B cell (primary cell): ENCODE results near the gene BCAR1. TPM values are rescaled to one million over a fixed set of nuclear protein-coding genes. Genes with fewer than 3 reads are reported as not detected.
A peak's percentile ranks its signal among the peaks of the same experiment; 100 is the strongest.

Experiments
- ATAC-seq: fragments of 200-7000 bp; cut with Tn5 transposase; one replicate; pipeline ENCODE4 v1.10.0; 2021; ENCODE audit warnings: low read depth, mild to moderate bottlenecking, moderate number of reproducible peaks, moderate library complexity
- CTCF ChIA-PET: fragments of 350-600 bp; sonication (Branson Sonifier 250); formaldehyde crosslinking; loops from one replicate; lab custom pipeline; 2021; ENCODE audit warnings: antibody characterized with exemption, inconsistent platforms; lab: Charles Lee
- POLR2A ChIA-PET: fragments of 350-600 bp; sonication (Branson Sonifier 250); formaldehyde crosslinking; loops from one replicate; lab custom pipeline; 2021; ENCODE audit warnings: antibody characterized with exemption; lab: Charles Lee
- DNase-seq: peaks from one replicate; pipeline ENCODE4 v3.0.0; 2013
- H2AFZ ChIP-seq: 2 replicates; pipeline ENCODE4 v1.6.1; 2012; ENCODE audit warnings: mild to moderate bottlenecking, low read depth, low read length; ENCODE audit not compliant: insufficient read depth, poor library complexity, severe bottlenecking
- H3K27ac ChIP-seq, 2 donors: 1 replicate in 1 of 2; 2 replicates in 1 of 2; pipeline ENCODE4 v1.5.1; 2012 to 2013; ENCODE audit warnings: low read length in 2 of 2, mild to moderate bottlenecking in 2 of 2, moderate library complexity in 1 of 2
- H3K27me3 ChIP-seq, 4 experiments: fragments of 200-600 bp in 1 of 4; sonication (generic) in 1 of 4; replicated peaks in 1 of 4; 1 replicate in 2 of 4; 2 replicates in 2 of 4; pipeline versions ENCODE4 v1.6.1 to v1.7.0; 2013 to 2016; ENCODE audit warnings: low read length in 3 of 4, mild to moderate bottlenecking in 2 of 4, mixed read lengths in 1 of 4, moderate library complexity in 1 of 4; ENCODE audit not compliant: insufficient read depth in 4 of 4, control insufficient read depth in 3 of 4; ENCODE audit errors: control extremely low read depth in 1 of 4
- H3K36me3 ChIP-seq, 2 experiments: replicated peaks in 1 of 2; 1 replicate in 1 of 2; 2 replicates in 1 of 2; pipeline versions ENCODE4 v1.6.1 to v1.7.1; 2013; ENCODE audit warnings: low read length in 1 of 2; ENCODE audit not compliant: insufficient read depth in 2 of 2, control insufficient read depth in 1 of 2; ENCODE audit errors: control extremely low read depth in 1 of 2, extremely low read depth in 1 of 2
- H3K4me1 ChIP-seq, 2 donors: fragments of 200-600 bp in 1 of 2; sonication (generic) in 1 of 2; 1 replicate in 1 of 2; 2 replicates in 1 of 2; pipeline versions ENCODE4 v1.5.1 to v1.6.1; 2013 to 2017; ENCODE audit warnings: low read length in 2 of 2; ENCODE audit not compliant: control insufficient read depth in 2 of 2, insufficient read depth in 2 of 2
- H3K4me2 ChIP-seq: replicated peaks from 2 replicates; pipeline ENCODE3; 2012; ENCODE audit warnings: mild to moderate bottlenecking, low read depth, low read length; ENCODE audit not compliant: poor library complexity, severe bottlenecking
- H3K4me3 ChIP-seq, 5 experiments: fragments of 200-600 bp in 1 of 5; sonication (generic) in 1 of 5; 1 replicate in 3 of 5; 2 replicates in 2 of 5; pipeline versions ENCODE4 v1.5.1 to v1.7.0; 2011 to 2016; ENCODE audit warnings: low read length in 4 of 5, mild to moderate bottlenecking in 4 of 5, low read depth in 2 of 5, control low read depth in 1 of 5, moderate library complexity in 1 of 5; ENCODE audit not compliant: insufficient read depth in 1 of 5; ENCODE audit errors: control extremely low read depth in 1 of 5, extremely low read depth in 1 of 5
- H3K79me2 ChIP-seq: fragments of 200-600 bp; sonication (generic); one replicate; pipeline ENCODE4 v1.6.0; 2016; ENCODE audit warnings: low read length; ENCODE audit not compliant: control insufficient read depth, insufficient read depth
- H3K9ac ChIP-seq: fragments of 200-600 bp; sonication (generic); 2 replicates; pipeline ENCODE4 v1.6.1; 2017; ENCODE audit warnings: mild to moderate bottlenecking, low read length, moderate library complexity
- H3K9me3 ChIP-seq, 3 donors: one replicate each; pipeline versions ENCODE4 v1.6.1 to v1.7.1; 2013; ENCODE audit warnings: low read length in 2 of 3; ENCODE audit not compliant: control insufficient read depth in 2 of 3, insufficient read depth in 1 of 3; ENCODE audit errors: control extremely low read depth in 1 of 3
- H4K20me1 ChIP-seq: 2 replicates; pipeline ENCODE4 v1.6.0; 2012; ENCODE audit warnings: mild to moderate bottlenecking, low read length; ENCODE audit not compliant: insufficient read depth, control insufficient read depth, poor library complexity, severe bottlenecking
- H3K27ac Mint-ChIP-seq: one replicate; pipeline ENCODE4 v1.8.0; 2021; ENCODE audit warnings: mixed read lengths
- H3K27me3 Mint-ChIP-seq: one replicate; pipeline ENCODE4 v1.8.0; 2021; ENCODE audit warnings: mixed read lengths
- H3K4me1 Mint-ChIP-seq: one replicate; pipeline ENCODE4 v1.8.0; 2021; ENCODE audit warnings: mixed read lengths
- H3K4me3 Mint-ChIP-seq: one replicate; pipeline ENCODE4 v1.8.0; 2021; ENCODE audit warnings: mixed read lengths
- H3K9me3 Mint-ChIP-seq: one replicate; pipeline ENCODE4 v1.8.0; 2022; ENCODE audit warnings: mixed read lengths; ENCODE audit not compliant: insufficient read depth
- CTCF ChIP-seq: fragments of 200-600 bp; IDR thresholded peaks from one replicate; pipeline ENCODE4 v1.8.0; 2022; ENCODE audit warnings: antibody characterized with exemption, mild to moderate bottlenecking
- EZH2 ChIP-seq: IDR thresholded peaks from 2 replicates; pipeline ENCODE4 v1.6.1; 2012; ENCODE audit warnings: borderline replicate concordance, low read depth, mild to moderate bottlenecking, moderate library complexity, low read length; ENCODE audit not compliant: insufficient read depth, poor library complexity, severe bottlenecking
- WGBS: methylation state at CpG from one replicate; pipeline ENCODE4 v1.1.5; 2013; ENCODE audit warnings: missing lambda C conversion rate; ENCODE audit not compliant: insufficient coverage; 5-methylcytosine and 5-hydroxymethylcytosine counted together
- intact Hi-C: fragments of 100-400 bp; cut with micrococcal nuclease; formaldehyde crosslinking; loops from one replicate; pipeline ENCODE4 v1.10.0; 2022
- polyA plus RNA-seq: library from polyadenylated mRNA; depleted of rRNA; stranded (reverse); fragments of >200 nt; gene quantifications from 2 replicates; pipeline ENCODE4 v1.2.3, GENCODE V29; 2012
- total RNA-seq, 2 donors: library from RNA; stranded (reverse); fragments of 120-200 nt in 1 of 2; gene quantifications; 1 replicate in 1 of 2; 2 replicates in 1 of 2; pipeline versions ENCODE4 v1.2.3 to v1.2.4, GENCODE V29; 2013 to 2022

The BCAR1 gene
- total and polyA plus RNA-seq, 2 donors (not counting 1 experiment from before 2014, with no cell fraction given) = not detected

GRCh38 chr16:75217389-75217851, 34.0 kb downstream of the BCAR1 start:
- Histone ChIP-seq H3K79me2 (no peaks in the 10 kb centered on the region), H3K27me3 (peaks cover 0 to 8% (median 0%) of the 10 kb centered on the region in 4 experiments), H3K9ac (no peak overlapping the region), H3K36me3 (no peaks in the 10 kb centered on the region), H4K20me1 (no peaks in the 10 kb centered on the region), H3K4me3 (no peak overlapping the region), H3K27ac (no peak overlapping the region), H3K4me1 (no peaks in the 10 kb centered on the region), H3K9me3 (no peaks in the 10 kb centered on the region), H2AFZ (no peak overlapping the region), H3K4me2 (no peak overlapping the region)
- ChIA-PET POLR2A (no interaction called here), CTCF (interaction anchor here (0.9 to 1.1 kb wide), 2 partner anchors 18 to 168 kb away, joined by 3 to 4 read pairs; no protein-coding TSS in a partner anchor)
- H3K9me3 Mint-ChIP-seq = no peaks in the 10 kb centered on the region
- intact Hi-C loops = no loop called here
- DNase-seq (no peak), ATAC-seq (no peak)
- H3K27ac Mint-ChIP-seq = no peak overlapping the region
- peaks cover 8% of the 10 kb centered on the region for H3K27me3 Mint-ChIP-seq
- no peak overlapping the region for H3K4me3 Mint-ChIP-seq
- H3K4me1 Mint-ChIP-seq = peaks cover 13% of the 10 kb centered on the region
- WGBS = 89% methylated on average over 11 of the region's 11 CpGs
- TF ChIP-seq EZH2 (no peak), CTCF (no peak)

- H3K9me3 Mint-ChIP-seq = no peaks in the 10 kb centered on the region
- ATAC-seq (no peak), DNase-seq (no peak)
- Histone ChIP-seq H3K4me3 (no peak overlapping the region), H4K20me1 (no peaks in the 10 kb centered on the region), H2AFZ (no peak overlapping the region), H3K9ac (no peak overlapping the region), H3K27me3 (peaks cover 0 to 14% (median 0%) of the 10 kb centered on the region in 4 experiments), H3K27ac (no peak overlapping the region), H3K79me2 (no peaks in the 10 kb centered on the region), H3K36me3 (no peaks in the 10 kb centered on the region), H3K4me2 (no peak overlapping the region), H3K4me1 (no peaks in the 10 kb centered on the region), H3K9me3 (no peaks in the 10 kb centered on the region)
- ChIA-PET POLR2A (no interaction called here), CTCF (interaction anchor here (1.1 to 1.5 kb wide), 3 partner anchors 15 to 20 kb away, joined by 3 to 4 read pairs (median 4); no protein-coding TSS in a partner anchor)
- peaks cover 13% of the 10 kb centered on the region for H3K4me1 Mint-ChIP-seq
- intact Hi-C loops = no loop called here
- H3K27me3 Mint-ChIP-seq = peaks cover 11% of the 10 kb centered on the region
- no peak for TF ChIP-seq CTCF
- TF ChIP-seq EZH2 = no peak
- H3K4me3 Mint-ChIP-seq = no peak overlapping the region
- peak overlapping the region; percentile 10 for H3K27ac Mint-ChIP-seq
- WGBS = 75% methylated on average over 5 of the region's 7 CpGs
Measured at GRCh38 chr16:75216576-75216975, 34.8 kb downstream of the BCAR1 start.
